KMS-11 (cell line): ENCODE data around the gene ASGR1.
A peak's percentile ranks its signal among the peaks of the same experiment; 100 is the strongest.

Experiments used
- H2AFZ ChIP-seq: fragments of 200-600 bp; sonication (generic); 2 replicates; pipeline ENCODE4 v1.6.1; 2016; ENCODE audit warnings: antibody characterized with exemption, mixed run types, low read depth
- H3K27ac ChIP-seq: fragments of 200-600 bp; sonication (generic); 2 replicates; pipeline ENCODE4 v1.6.1; 2016; ENCODE audit warnings: mild to moderate bottlenecking, mixed run types
- H3K27me3 ChIP-seq: fragments of 200-600 bp; sonication (generic); 2 replicates; pipeline ENCODE4 v1.6.1; 2017; ENCODE audit warnings: mild to moderate bottlenecking, low read depth, mixed run types, moderate library complexity; ENCODE audit not compliant: insufficient read depth
- H3K36me3 ChIP-seq: fragments of 200-600 bp; sonication (generic); 2 replicates; pipeline ENCODE4 v1.6.1; 2017; ENCODE audit warnings: mild to moderate bottlenecking, mixed run types; ENCODE audit not compliant: insufficient read depth
- H3K4me1 ChIP-seq: fragments of 200-600 bp; sonication (generic); 2 replicates; pipeline ENCODE4 v1.6.1; 2016; ENCODE audit warnings: mild to moderate bottlenecking, low read depth, mixed run types; ENCODE audit not compliant: poor library complexity, severe bottlenecking
- H3K4me2 ChIP-seq: fragments of 200-600 bp; sonication (generic); 2 replicates; pipeline ENCODE4 v1.7.0; 2016; ENCODE audit warnings: mild to moderate bottlenecking, mixed run types
- H3K4me3 ChIP-seq: fragments of 200-600 bp; sonication (generic); IDR thresholded peaks from 2 replicates; pipeline ENCODE4 v1.6.1; 2017; ENCODE audit warnings: low read depth, low read length, mixed read lengths; ENCODE audit not compliant: insufficient read depth
- H3K79me2 ChIP-seq: fragments of 200-600 bp; sonication (generic); 2 replicates; pipeline ENCODE4 v1.6.1; 2016; ENCODE audit warnings: low read depth, mixed run types; ENCODE audit not compliant: insufficient read depth
- H3K9ac ChIP-seq: fragments of 200-600 bp; sonication (generic); 2 replicates; pipeline ENCODE4 v1.6.1; 2016; ENCODE audit warnings: mild to moderate bottlenecking, mixed run types
- H4K20me1 ChIP-seq: fragments of 200-600 bp; sonication (generic); 2 replicates; pipeline ENCODE4 v1.6.1; 2016; ENCODE audit warnings: mild to moderate bottlenecking, mixed run types; ENCODE audit not compliant: insufficient read depth
- TF ChIP-seq, protein P1 (sequence below): fragments of 200-600 bp; sonication (generic); conservative IDR thresholded peaks from 2 replicates; pipeline ENCODE4 v1.6.1; 2017; ENCODE audit warnings: low read depth, mild to moderate bottlenecking, antibody characterized with exemption, low read length, moderate library complexity, mixed read lengths

Gene ASGR1

DNA sequence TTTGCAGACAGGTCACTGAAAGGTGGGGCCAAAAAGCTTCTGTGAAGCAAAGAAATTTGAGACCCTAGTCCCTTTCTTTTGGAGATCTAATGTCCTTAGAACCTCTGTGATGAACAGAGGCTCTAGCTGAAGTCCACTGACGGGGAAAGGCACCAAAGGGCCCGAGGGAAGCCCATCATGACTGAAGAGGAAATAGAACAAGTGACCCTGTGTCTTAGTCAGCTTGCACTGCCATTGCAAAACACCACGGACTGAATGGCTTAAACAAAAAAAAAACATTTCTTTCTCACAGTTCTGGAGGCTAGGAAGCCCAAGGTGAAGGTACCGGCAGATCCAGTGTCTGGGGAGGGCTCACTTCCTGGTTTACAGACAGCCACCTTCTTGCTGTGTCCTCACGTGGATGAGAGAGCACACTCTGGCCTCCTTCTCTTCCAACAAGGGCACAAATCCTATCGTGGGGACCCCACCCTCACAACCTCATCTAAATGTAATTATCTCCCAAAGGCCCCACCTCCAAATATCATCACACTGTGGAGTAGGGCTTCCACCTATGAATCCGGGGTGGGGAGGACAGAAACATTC is 40.3 kb downstream of the ASGR1 start:
- Histone ChIP-seq H3K79me2 (no peaks in the 10 kb centered on the region), H2AFZ (no peak overlapping the region), H4K20me1 (no peaks in the 10 kb centered on the region), H3K9ac (no peak overlapping the region), H3K27me3 (no peaks in the 10 kb centered on the region), H3K27ac (no peak overlapping the region), H3K4me2 (no peak overlapping the region), H3K4me3 (no peak overlapping the region), H3K36me3 (no peaks in the 10 kb centered on the region), H3K4me1 (no peaks in the 10 kb centered on the region)
- TF ChIP-seq, protein P1, sequence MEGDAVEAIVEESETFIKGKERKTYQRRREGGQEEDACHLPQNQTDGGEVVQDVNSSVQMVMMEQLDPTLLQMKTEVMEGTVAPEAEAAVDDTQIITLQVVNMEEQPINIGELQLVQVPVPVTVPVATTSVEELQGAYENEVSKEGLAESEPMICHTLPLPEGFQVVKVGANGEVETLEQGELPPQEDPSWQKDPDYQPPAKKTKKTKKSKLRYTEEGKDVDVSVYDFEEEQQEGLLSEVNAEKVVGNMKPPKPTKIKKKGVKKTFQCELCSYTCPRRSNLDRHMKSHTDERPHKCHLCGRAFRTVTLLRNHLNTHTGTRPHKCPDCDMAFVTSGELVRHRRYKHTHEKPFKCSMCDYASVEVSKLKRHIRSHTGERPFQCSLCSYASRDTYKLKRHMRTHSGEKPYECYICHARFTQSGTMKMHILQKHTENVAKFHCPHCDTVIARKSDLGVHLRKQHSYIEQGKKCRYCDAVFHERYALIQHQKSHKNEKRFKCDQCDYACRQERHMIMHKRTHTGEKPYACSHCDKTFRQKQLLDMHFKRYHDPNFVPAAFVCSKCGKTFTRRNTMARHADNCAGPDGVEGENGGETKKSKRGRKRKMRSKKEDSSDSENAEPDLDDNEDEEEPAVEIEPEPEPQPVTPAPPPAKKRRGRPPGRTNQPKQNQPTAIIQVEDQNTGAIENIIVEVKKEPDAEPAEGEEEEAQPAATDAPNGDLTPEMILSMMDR = no peak

DNA sequence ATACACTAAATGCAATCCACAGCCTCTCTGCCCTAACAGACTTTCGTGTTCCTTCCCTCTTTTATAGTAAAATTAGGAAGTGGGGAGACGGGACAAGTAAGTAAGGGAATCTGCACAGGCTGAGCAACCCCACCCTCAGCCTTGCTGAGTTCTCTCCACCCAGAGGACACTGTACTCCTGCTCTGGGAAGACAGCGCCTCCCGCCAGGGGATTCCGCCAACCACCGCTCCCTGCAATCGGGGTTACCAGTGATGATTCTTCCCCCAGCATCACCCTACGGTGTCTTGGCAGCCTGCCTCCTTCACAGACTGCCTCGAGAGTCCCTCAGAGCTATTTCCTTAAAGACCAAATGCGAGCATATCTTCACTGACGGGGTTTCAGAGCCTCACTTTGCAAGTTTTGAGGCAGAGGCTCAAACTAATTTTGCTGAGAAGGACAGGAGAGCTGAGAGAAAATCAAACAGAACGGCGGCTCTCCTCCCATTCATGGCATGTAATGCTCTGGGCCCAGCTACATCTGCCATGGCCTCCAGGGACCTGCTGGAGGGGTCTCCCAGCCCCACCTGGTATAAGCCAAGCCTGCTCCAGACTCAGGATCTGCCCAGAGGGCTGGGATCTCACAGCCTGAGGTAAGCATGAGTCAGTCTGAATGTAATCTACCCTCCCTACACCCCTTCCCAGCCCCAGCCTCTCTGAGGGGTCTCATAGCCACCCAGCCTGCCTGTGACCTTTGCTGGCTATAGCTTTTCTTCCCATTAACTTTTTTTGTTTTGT is 41.8 kb downstream of the ASGR1 start:
- Histone ChIP-seq H3K4me1 (peaks cover 7% of the 10 kb centered on the region), H2AFZ (no peak overlapping the region), H3K4me2 (no peak overlapping the region), H3K27ac (no peak overlapping the region), H3K9ac (no peak overlapping the region), H3K4me3 (no peak overlapping the region), H3K27me3 (no peaks in the 10 kb centered on the region), H3K36me3 (no peaks in the 10 kb centered on the region), H3K79me2 (no peaks in the 10 kb centered on the region), H4K20me1 (no peaks in the 10 kb centered on the region)
- TF ChIP-seq, protein P1 = no peak

DNA sequence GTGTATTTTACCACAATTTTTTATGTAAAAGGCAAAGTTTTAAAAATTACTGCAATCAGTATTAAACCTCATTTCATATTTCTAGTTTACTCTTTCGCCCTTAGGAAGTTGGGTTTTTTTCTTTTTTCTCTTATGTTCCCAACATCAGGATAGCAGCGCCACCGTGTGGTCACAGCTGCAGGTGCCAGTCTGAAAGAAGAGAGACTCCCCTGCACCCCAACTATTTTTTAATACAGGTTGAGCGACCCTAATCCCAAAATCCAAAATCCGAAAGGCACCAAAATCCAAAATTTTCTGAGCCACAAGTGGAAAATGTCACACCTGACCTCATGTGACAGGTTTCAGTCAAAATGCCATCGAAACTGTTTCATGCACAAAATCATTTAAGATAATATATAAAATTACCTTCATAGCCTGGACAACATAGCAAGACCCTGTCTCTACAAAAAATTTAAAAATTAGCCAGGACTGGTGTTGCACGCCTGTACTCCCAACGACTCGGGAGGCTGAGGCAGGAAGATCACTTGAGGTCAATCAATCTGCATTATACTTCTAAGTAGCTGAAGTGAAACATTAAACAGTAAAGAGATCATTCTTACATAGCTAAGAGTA is 42.8 kb downstream of the ASGR1 start:
- H3K27me3 ChIP-seq = no peaks in the 10 kb centered on the region
- H3K79me2 ChIP-seq = no peaks in the 10 kb centered on the region
- no peak overlapping the region for H3K27ac ChIP-seq
- H3K4me2 ChIP-seq = no peak overlapping the region
- H3K36me3 ChIP-seq = no peaks in the 10 kb centered on the region
- H3K9ac ChIP-seq = no peak overlapping the region
- peaks cover 14% of the 10 kb centered on the region for H3K4me1 ChIP-seq
- H3K4me3 ChIP-seq = no peak overlapping the region
- TF ChIP-seq, protein P1 = peak; percentile 70
- no peaks in the 10 kb centered on the region for H4K20me1 ChIP-seq
- no peak overlapping the region for H2AFZ ChIP-seq

DNA sequence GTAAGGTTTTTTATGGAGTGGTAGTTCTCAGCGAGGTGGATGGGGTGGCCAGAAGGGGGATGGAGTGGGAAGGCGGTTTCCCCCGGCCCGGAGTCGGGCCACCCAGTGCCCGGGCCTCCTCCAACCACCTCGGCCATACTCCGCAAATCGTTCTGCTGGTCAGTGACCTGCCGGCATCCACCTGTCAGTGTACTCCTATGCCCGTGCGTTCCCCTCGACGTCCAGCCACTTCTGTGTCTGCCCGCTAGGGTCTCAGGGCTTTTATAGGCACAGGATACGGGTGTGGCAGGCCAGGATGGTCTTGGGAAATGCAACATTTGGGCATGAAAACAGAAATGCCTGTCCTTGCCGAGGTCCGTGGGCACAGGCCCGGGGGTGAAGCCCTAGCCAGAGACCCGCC is 45.3 kb downstream of the ASGR1 start:
- no peak overlapping the region for H3K4me3 ChIP-seq
- no peak overlapping the region for H3K9ac ChIP-seq
- peak overlapping the region; percentile 94; the same call in 1 of the 2 replicates for H3K27ac ChIP-seq
- TF ChIP-seq, protein P1 = no peak
- no peak overlapping the region for H2AFZ ChIP-seq
- no peak overlapping the region for H3K4me2 ChIP-seq
- peaks cover 14% of the 10 kb centered on the region for H3K4me1 ChIP-seq
- no peaks in the 10 kb centered on the region for H3K27me3 ChIP-seq
- H3K79me2 ChIP-seq = no peaks in the 10 kb centered on the region
- no peaks in the 10 kb centered on the region for H4K20me1 ChIP-seq
- no peaks in the 10 kb centered on the region for H3K36me3 ChIP-seq
